Ovary (tissue), 3 donors: ENCODE results near the gene HOXC11.

Source experiments
- EP300 ChIP-seq: sonication (generic); formaldehyde crosslinking; IDR thresholded peaks from one replicate; pipeline ENCODE4 v1.6.1; 2017; ENCODE audit warnings: antibody characterized with exemption
- TF ChIP-seq, protein P1 (sequence below), 3 donors: fragments of 450-650 bp in 2 of 3; fragments of 200-600 bp in 1 of 3; IDR thresholded peaks; one replicate each; pipeline versions ENCODE4 v1.5.1 to v1.8.0; 2016 to 2022; ENCODE audit warnings: antibody characterized with exemption in 3 of 3, mild to moderate bottlenecking in 1 of 3
- donor health status: DM: no; HTN: no; CAD: no.

GRCh38 chr12:53935383-53936341 is 37.3 kb upstream of the HOXC11 start:
- TF ChIP-seq, protein P1, sequence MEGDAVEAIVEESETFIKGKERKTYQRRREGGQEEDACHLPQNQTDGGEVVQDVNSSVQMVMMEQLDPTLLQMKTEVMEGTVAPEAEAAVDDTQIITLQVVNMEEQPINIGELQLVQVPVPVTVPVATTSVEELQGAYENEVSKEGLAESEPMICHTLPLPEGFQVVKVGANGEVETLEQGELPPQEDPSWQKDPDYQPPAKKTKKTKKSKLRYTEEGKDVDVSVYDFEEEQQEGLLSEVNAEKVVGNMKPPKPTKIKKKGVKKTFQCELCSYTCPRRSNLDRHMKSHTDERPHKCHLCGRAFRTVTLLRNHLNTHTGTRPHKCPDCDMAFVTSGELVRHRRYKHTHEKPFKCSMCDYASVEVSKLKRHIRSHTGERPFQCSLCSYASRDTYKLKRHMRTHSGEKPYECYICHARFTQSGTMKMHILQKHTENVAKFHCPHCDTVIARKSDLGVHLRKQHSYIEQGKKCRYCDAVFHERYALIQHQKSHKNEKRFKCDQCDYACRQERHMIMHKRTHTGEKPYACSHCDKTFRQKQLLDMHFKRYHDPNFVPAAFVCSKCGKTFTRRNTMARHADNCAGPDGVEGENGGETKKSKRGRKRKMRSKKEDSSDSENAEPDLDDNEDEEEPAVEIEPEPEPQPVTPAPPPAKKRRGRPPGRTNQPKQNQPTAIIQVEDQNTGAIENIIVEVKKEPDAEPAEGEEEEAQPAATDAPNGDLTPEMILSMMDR (IDR thresholded peaks at IDR 0.05) = no peak
- no peak for TF ChIP-seq EP300
